GM03348 (cell line): ENCODE results near the gene AGFG1.
"Not testable (repeated sequence)": the region's sequence is repeated elsewhere in the genome, so short reads cannot be mapped to it uniquely, and the experiment has no call there.

Experiments used
- DNase-seq: peaks from one replicate; pipeline ENCODE4 v3.0.0; 2012; ENCODE audit warnings: low spot score

Gene AGFG1

GRCh38 chr2:227539465-227539956 is 67.6 kb downstream of the AGFG1 start:
- no peak for DNase-seq

GRCh38 chr2:227540352-227540751 is 68.4 kb downstream of the AGFG1 start:
- DNase-seq, result not testable (repeated sequence)

GRCh38 chr2:227545990-227546389 is 74.0 kb downstream of the AGFG1 start:
- no peak for DNase-seq

- DNase-seq, result no peak
These were observed 79.9 kb downstream of the AGFG1 start for GRCh38 chr2:227551836-227552235.

- no peak for DNase-seq
These were observed 90.6 kb downstream of the AGFG1 start for GRCh38 chr2:227562581-227562980.

- DNase-seq, result no peak
These were observed 93.1 kb downstream of the AGFG1 start for GRCh38 chr2:227565080-227565479.

GRCh38 chr2:227566012-227566411 is 94.1 kb downstream of the AGFG1 start:
- no peak for DNase-seq

GRCh38 chr2:227568852-227569169 is 96.9 kb downstream of the AGFG1 start:
- DNase-seq, result no peak

GRCh38 chr2:227570615-227571014 is 98.7 kb downstream of the AGFG1 start:
- DNase-seq, result no peak

- DNase-seq, result no peak
These were observed 104.2 kb downstream of the AGFG1 start for GRCh38 chr2:227576110-227576509.

- DNase-seq, result no peak
These were observed 104.9 kb downstream of the AGFG1 start for GRCh38 chr2:227576812-227577211.

- no peak for DNase-seq
These were observed 105.6 kb downstream of the AGFG1 start for GRCh38 chr2:227577555-227577954.

- no peak for DNase-seq
These were observed 106.7 kb downstream of the AGFG1 start for GRCh38 chr2:227578642-227579041.

- no peak for DNase-seq
These were observed 107.8 kb downstream of the AGFG1 start for GRCh38 chr2:227579791-227580190.

GRCh38 chr2:227582369-227582768 is 110.4 kb downstream of the AGFG1 start:
- DNase-seq, result no peak

GRCh38 chr2:227592694-227593387 is 120.9 kb downstream of the AGFG1 start:
- DNase-seq, result no peak

GRCh38 chr2:227595797-227596196 is 123.8 kb downstream of the AGFG1 start:
- no peak for DNase-seq

- no peak for DNase-seq
These were observed 125.1 kb downstream of the AGFG1 start for GRCh38 chr2:227597036-227597435.

- no peak for DNase-seq
These were observed 126.0 kb downstream of the AGFG1 start for GRCh38 chr2:227597998-227598397.

GRCh38 chr2:227598835-227599503 is 127.0 kb downstream of the AGFG1 start, which contains the start of gene SCYGR2:
SCYGR2 (plus strand) TSS chr2:227598893; CDS start chr2:227598893, 0 bp downstream.
- DNase-seq, result not testable (repeated sequence)

GRCh38 chr2:227602358-227602757 is 130.4 kb downstream of the AGFG1 start:
- no peak for DNase-seq

- no peak for DNase-seq
These were observed 134.5 kb downstream of the AGFG1 start for GRCh38 chr2:227606476-227606875.

GRCh38 chr2:227607941-227608340 is 136.0 kb downstream of the AGFG1 start:
- DNase-seq, result no peak
